GM15510 (cell line): ENCODE data around the gene ZBTB16.

Experiments
- POLR2A ChIP-seq: IDR thresholded peaks from 3 replicates; pipeline ENCODE4 v1.6.1; 2011; ENCODE audit warnings: borderline replicate concordance; ENCODE audit not compliant: insufficient read length; ENCODE audit errors: extremely low read depth

ZBTB16 gene

GRCh38 chr11:114057147-114057546 lies 2.4 kb upstream of the ZBTB16 start:
- no peak for TF ChIP-seq POLR2A

GRCh38 chr11:114057605-114058004 lies 1.9 kb upstream of the ZBTB16 start:
- no peak for TF ChIP-seq POLR2A

- no peak for TF ChIP-seq POLR2A
These were observed 1.3 kb upstream of the ZBTB16 start for GRCh38 chr11:114058026-114058706.

- TF ChIP-seq POLR2A = no peak
These were observed 637 bp upstream of the ZBTB16 start for GRCh38 chr11:114058871-114059277.

- no peak for TF ChIP-seq POLR2A
These were observed 477 bp downstream of the ZBTB16 start for GRCh38 chr11:114059984-114060391.

GRCh38 chr11:114060392-114061047 lies 1.0 kb downstream of the ZBTB16 start:
- no peak for TF ChIP-seq POLR2A

- TF ChIP-seq POLR2A = no peak
These were observed 1.7 kb downstream of the ZBTB16 start for GRCh38 chr11:114061048-114061680.

GRCh38 chr11:114061681-114062049 lies 2.2 kb downstream of the ZBTB16 start:
- no peak for TF ChIP-seq POLR2A

- TF ChIP-seq POLR2A = no peak
These were observed 2.8 kb downstream of the ZBTB16 start for GRCh38 chr11:114062272-114062671.

- no peak for TF ChIP-seq POLR2A
These were observed 3.8 kb downstream of the ZBTB16 start for GRCh38 chr11:114063149-114063828.

GRCh38 chr11:114063829-114064201 lies 4.3 kb downstream of the ZBTB16 start:
- TF ChIP-seq POLR2A = no peak

GRCh38 chr11:114064216-114064615 lies 4.7 kb downstream of the ZBTB16 start:
- TF ChIP-seq POLR2A = no peak

- no peak for TF ChIP-seq POLR2A
These were observed 5.6 kb downstream of the ZBTB16 start for GRCh38 chr11:114065094-114065493.

- no peak for TF ChIP-seq POLR2A
These were observed 6.6 kb downstream of the ZBTB16 start for GRCh38 chr11:114066046-114066648.

- no peak for TF ChIP-seq POLR2A
These were observed 8.8 kb downstream of the ZBTB16 start for GRCh38 chr11:114068327-114068726.
